D721Med (cell line): ENCODE results near the gene SCFD2.

Source experiments
- DNase-seq: peaks from one replicate; pipeline ENCODE4 v3.0.0; 2011; ENCODE audit warnings: low spot score; ENCODE audit not compliant: insufficient read length
- FAIRE-seq: peaks from 2 replicates; lab custom pipeline; 2011; peaks lifted over from hg19 to GRCh38; lab: Jason Lieb, UNC
- TF ChIP-seq, protein P1 (sequence below): IDR thresholded peaks from 2 replicates; pipeline ENCODE4 v1.5.1; 2012; ENCODE audit warnings: mild to moderate bottlenecking, control low read depth; ENCODE audit not compliant: insufficient read depth; ENCODE audit errors: missing control alignments

SCFD2 gene

DNA sequence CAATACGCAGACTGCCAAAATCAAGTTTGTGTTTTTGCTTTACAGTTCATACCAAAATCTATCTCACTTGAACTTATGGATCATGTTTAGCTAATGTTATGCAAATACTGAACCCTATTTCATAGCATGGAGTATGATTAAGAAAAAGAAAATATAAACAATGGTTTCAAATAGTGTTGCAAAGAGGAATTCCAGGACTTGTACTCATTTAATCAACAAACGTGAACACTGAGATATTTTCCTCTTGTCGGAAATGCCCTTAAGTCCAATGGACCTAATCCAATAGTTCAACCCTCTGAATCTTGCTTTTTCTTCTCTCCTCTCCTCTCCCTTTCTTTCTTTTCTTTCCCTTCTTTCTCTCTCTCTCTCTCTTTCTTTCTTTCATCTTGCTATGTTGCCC is 473.0 kb downstream of the SCFD2 start:
- DNase-seq (no peak), FAIRE-seq (no peak)
- TF ChIP-seq, protein P1, sequence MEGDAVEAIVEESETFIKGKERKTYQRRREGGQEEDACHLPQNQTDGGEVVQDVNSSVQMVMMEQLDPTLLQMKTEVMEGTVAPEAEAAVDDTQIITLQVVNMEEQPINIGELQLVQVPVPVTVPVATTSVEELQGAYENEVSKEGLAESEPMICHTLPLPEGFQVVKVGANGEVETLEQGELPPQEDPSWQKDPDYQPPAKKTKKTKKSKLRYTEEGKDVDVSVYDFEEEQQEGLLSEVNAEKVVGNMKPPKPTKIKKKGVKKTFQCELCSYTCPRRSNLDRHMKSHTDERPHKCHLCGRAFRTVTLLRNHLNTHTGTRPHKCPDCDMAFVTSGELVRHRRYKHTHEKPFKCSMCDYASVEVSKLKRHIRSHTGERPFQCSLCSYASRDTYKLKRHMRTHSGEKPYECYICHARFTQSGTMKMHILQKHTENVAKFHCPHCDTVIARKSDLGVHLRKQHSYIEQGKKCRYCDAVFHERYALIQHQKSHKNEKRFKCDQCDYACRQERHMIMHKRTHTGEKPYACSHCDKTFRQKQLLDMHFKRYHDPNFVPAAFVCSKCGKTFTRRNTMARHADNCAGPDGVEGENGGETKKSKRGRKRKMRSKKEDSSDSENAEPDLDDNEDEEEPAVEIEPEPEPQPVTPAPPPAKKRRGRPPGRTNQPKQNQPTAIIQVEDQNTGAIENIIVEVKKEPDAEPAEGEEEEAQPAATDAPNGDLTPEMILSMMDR: no peak

DNA sequence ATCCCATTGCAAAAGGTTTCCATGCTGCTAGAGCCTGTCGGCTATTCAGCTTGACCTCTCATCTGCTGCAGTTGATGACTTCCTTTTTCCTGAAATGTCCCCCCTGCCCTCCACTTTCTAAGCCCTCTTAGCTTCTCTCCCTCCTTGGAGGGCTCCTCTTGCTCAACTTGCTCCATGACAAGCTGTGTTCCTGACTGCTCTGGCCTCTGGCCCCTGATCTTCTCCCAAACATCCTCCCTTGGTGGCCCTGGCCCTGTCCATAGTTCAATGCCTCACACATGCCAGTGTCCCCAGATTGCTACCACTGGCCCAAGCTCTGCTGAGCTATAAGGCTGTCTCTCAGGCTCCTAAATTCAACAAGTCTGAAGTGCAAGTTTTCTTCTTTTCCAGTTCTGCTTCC is 474.1 kb downstream of the SCFD2 start:
- no peak for FAIRE-seq
- no peak for DNase-seq
- TF ChIP-seq, protein P1: no peak

DNA sequence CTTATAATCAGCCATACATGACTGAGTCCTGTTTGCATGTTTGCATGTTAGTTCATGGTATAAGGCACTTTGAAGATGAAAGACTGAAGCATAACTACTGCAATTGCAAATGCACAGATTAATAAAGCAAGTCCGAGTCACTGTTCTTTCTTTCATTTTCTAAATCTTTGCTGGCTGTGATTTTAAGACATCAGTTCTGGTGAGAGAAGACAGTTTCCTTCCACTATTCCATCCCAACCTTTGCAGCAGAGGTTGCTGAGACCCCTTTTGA is 475.4 kb downstream of the SCFD2 start:
- FAIRE-seq (no peak), DNase-seq (no peak)
- TF ChIP-seq, protein P1: no peak

DNA sequence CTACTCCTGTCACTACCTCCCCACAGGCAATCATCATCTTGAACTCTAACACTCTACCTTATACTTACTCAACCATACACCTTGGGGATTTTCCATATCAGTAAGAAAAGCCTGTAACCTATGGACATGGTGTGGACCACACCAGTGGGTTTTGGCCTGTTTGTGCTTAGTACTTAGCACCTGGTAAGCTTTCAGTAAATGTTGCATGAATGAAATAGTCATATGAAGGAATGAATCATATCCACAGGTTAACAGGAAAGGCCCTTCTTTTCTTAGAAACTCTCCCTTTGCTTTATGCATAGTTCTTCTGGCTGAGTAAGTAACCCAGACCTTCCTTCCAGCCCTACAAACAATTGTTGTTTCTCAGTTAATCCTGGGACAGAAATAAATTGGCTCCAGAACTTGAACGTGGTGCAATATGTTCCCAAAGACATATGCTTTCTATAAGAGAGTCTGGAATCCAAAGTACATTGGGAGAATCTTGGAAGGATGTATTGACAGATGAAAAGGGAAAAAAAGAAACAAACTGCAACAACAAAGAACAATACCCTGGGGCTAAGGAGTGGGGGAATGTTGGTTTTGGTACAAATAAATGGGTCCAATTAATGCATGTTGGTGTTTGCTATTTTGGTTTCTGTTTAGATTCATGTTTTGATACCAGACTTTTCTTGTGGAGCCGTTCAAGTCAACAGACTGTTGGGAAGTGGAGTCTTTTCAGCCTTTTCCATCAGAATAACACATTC is 475.9 kb downstream of the SCFD2 start:
- FAIRE-seq: no peak
- no peak for DNase-seq
- TF ChIP-seq, protein P1: no peak

DNA sequence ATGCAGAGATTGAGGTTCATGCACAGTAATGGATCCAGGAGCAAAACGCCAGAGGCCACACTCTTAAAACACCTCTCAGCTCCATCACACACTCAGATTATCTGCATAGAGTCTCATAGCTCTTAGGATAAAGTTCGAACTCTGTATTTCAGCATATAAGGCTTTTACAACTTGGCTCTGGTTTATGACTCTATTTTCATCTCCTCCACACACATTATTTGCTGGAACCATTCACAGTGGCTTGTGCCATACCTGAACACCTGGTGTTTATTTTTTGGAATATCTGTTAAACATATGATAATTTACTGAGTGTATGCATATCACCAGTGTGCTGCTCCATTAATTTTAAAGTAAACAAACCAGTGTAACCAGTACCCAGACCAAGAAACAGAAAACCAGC is 476.5 kb downstream of the SCFD2 start:
- DNase-seq: no peak
- TF ChIP-seq, protein P1: no peak
- FAIRE-seq: no peak

DNA sequence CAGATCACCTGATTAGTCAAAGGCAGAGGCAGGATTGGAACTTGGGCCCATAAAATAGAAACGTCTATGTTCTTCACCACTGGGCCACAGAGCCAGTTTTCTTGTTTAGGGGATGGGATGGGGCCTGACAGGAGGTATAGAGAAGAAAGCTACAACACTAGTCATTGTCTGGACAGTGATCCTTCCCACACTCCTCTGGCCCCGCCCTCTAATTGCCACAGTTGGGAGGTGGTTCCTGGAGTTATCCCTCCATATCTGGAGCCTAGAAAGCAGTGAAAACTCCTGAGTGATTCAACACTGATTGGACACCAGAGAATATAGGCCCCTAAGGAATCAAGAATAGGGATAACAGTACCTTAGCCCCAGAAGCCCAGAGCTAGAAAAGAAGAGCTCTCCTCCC is 480.9 kb downstream of the SCFD2 start:
- TF ChIP-seq, protein P1: no peak
- FAIRE-seq: no peak
- no peak for DNase-seq

DNA sequence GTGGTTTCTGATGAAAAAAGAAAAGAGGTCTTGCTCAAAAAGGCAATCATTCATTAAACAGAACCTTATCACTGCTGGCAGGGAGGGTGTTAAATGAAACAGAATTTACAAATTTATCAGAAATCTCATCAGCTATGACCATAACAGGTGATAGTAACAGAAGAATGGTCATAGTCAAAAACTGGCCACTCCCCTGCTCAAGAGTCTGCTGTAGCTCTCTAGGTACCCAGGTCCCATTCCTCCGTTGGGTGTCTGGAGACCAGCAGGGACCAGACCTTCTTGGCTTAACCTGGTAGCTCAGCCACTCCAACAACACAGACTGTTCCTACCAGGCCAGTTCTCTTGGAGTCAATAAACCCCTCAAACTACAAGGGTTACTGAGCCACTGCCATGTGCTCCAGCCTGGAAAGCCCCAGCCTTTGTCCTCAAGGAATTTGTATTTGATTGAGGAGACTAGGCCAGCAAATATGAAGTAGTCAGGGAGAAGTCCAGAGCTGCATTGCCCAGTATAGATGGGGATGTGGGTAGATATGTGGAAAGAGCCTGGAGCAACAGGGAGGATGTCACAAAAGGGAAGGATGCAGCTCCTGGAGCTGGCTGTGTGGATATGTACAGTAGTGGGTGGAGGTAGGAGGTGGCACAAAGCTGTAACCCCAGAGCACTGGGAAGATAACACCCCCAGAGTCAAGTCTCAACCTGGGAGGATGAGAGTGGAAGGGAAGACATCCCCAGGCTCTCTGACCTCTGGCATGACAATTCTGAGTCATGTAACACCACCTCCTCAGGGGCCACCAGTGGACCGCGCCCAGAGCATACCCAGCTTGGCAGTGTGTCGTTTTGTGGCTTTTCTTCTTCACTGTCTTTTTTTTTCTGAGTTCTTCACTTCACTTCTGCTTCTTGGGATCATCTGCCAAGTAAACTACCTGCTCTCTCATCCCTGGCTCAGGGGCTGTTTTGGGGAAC is 481.9 kb downstream of the SCFD2 start:
- DNase-seq: no peak
- no peak for FAIRE-seq
- TF ChIP-seq, protein P1: no peak
